Endothelial cell of umbilical vein (primary cell): ENCODE results near the gene AREG. TPM values are rescaled to one million over a fixed set of nuclear protein-coding genes. Genes with fewer than 3 reads are reported as not detected.

Source experiments
- BruUV-seq: library from RNA; stranded (reverse); fragments of 400-500 nt; replicated peaks from 2 replicates; lab custom pipeline; 2021; lab: Mats Ljungman, UMichigan
- CTCF ChIA-PET: fragments of 300-600, 350-600 bp; sonication (Branson Sonifier 250); formaldehyde crosslinking; loops from one replicate; lab custom pipeline; 2021; ENCODE audit warnings: antibody characterized with exemption, inconsistent platforms; lab: Charles Lee
- POLR2A ChIA-PET: fragments of 300-600, 350-600 bp; sonication (Branson Sonifier 250); formaldehyde crosslinking; loops from one replicate; lab custom pipeline; 2021; ENCODE audit warnings: antibody characterized with exemption, inconsistent platforms; lab: Charles Lee
- DNase-seq: peaks from one replicate; pipeline ENCODE4 v3.0.0-alpha.2; 2011; ENCODE audit warnings: low read depth, low spot score
- FAIRE-seq: peaks from 2 replicates; lab custom pipeline; 2011; peaks lifted over from hg19 to GRCh38; lab: Jason Lieb, UNC
- H2AFZ ChIP-seq: 2 replicates; pipeline ENCODE4 v1.6.0; 2012; ENCODE audit warnings: low read depth, low read length, control low read depth, inconsistent platforms
- H3K27ac ChIP-seq: 2 replicates; pipeline ENCODE4 v1.5.1; 2011; ENCODE audit warnings: low read depth, mild to moderate bottlenecking, control low read depth, low read length, moderate library complexity; ENCODE audit not compliant: insufficient read depth
- H3K27me3 ChIP-seq, 2 experiments: 2 replicates each; pipeline versions ENCODE4 v1.6.0 to v1.6.1; 2011; ENCODE audit warnings: low read length in 2 of 2, mixed read lengths in 1 of 2; ENCODE audit not compliant: control insufficient read depth in 2 of 2, insufficient read depth in 2 of 2
- H3K36me3 ChIP-seq, 2 experiments: 2 replicates in 1 of 2; 3 replicates in 1 of 2; pipeline ENCODE4 v1.5.1; 2011; ENCODE audit warnings: low read length in 2 of 2, mild to moderate bottlenecking in 1 of 2, moderate library complexity in 1 of 2; ENCODE audit not compliant: control insufficient read depth in 2 of 2, insufficient read depth in 2 of 2; ENCODE audit errors: extremely low read depth in 1 of 2
- H3K4me1 ChIP-seq: 3 replicates; pipeline ENCODE4 v1.5.1; 2011; ENCODE audit warnings: mild to moderate bottlenecking, low read length; ENCODE audit not compliant: control insufficient read depth, insufficient read depth; ENCODE audit errors: extremely low read depth
- H3K4me2 ChIP-seq: 2 replicates; pipeline ENCODE4 v1.6.1; 2011; ENCODE audit warnings: low read length, control low read depth, mixed read lengths; ENCODE audit not compliant: insufficient read depth
- H3K4me3 ChIP-seq, 3 experiments: fragments of 200-600 bp in 1 of 3; sonication (generic), shearing (Covaris generic) in 1 of 3; replicated peaks in 1 of 3; 2 replicates each; pipeline ENCODE4 v1.5.1; 2011 to 2016; ENCODE audit warnings: control low read depth in 3 of 3, low read length in 3 of 3, mild to moderate bottlenecking in 2 of 3, inconsistent platforms in 1 of 3, low read depth in 1 of 3, moderate library complexity in 1 of 3; ENCODE audit not compliant: insufficient read depth in 1 of 3
- H3K79me2 ChIP-seq: 2 replicates; pipeline ENCODE4 v1.6.0; 2012; ENCODE audit warnings: low read length, inconsistent platforms; ENCODE audit not compliant: control insufficient read depth, insufficient read depth
- H3K9ac ChIP-seq: replicated peaks from 2 replicates; pipeline ENCODE3; 2011; ENCODE audit warnings: low read length, control low read depth; ENCODE audit not compliant: insufficient read depth; ENCODE audit errors: extremely low read depth
- H3K9me1 ChIP-seq: replicated peaks from 3 replicates; pipeline ENCODE4 v1.6.0; 2011; ENCODE audit warnings: mild to moderate bottlenecking, low read length; ENCODE audit not compliant: control insufficient read depth, insufficient read depth; ENCODE audit errors: extremely low read depth
- H3K9me3 ChIP-seq: replicated peaks from 2 replicates; pipeline ENCODE4 v1.5.1; 2012; ENCODE audit warnings: low read length, inconsistent platforms; ENCODE audit not compliant: control insufficient read depth, insufficient read depth
- H4K20me1 ChIP-seq: replicated peaks from 2 replicates; pipeline ENCODE3; 2011; ENCODE audit warnings: mild to moderate bottlenecking, low read length; ENCODE audit not compliant: control insufficient read depth, insufficient read depth; ENCODE audit errors: extremely low read depth
- CTCF ChIP-seq, 2 donors: IDR thresholded peaks; 1 replicate in 1 of 2; 2 replicates in 1 of 2; pipeline ENCODE4 v1.5.1; 2011; ENCODE audit warnings: low read length in 2 of 2, mild to moderate bottlenecking in 2 of 2, moderate library complexity in 2 of 2, control low read depth in 1 of 2, inconsistent platforms in 1 of 2, low read depth in 1 of 2; ENCODE audit not compliant: insufficient read depth in 1 of 2; ENCODE audit errors: extremely low read depth in 1 of 2
- EZH2 ChIP-seq: IDR thresholded peaks from 2 replicates; pipeline ENCODE4 v1.6.1; 2012; ENCODE audit warnings: borderline replicate concordance, low read depth, mild to moderate bottlenecking, moderate library complexity, low read length, inconsistent platforms; ENCODE audit not compliant: severe bottlenecking
- FOS ChIP-seq: IDR thresholded peaks from 2 replicates; pipeline ENCODE4 v1.6.1; 2011; ENCODE audit warnings: mild to moderate bottlenecking, low read length, moderate library complexity, borderline replicate concordance; ENCODE audit not compliant: insufficient read depth
- GATA2 ChIP-seq: IDR thresholded peaks from 2 replicates; pipeline ENCODE4 v1.7.0; 2011; ENCODE audit warnings: low read depth, mild to moderate bottlenecking, moderate library complexity, mixed read lengths, low read length; ENCODE audit not compliant: insufficient read length, insufficient read depth
- JUN ChIP-seq: IDR thresholded peaks from 2 replicates; pipeline ENCODE4 v1.6.1; 2011; ENCODE audit warnings: borderline replicate concordance, low read depth; ENCODE audit not compliant: insufficient read length, insufficient read depth
- MAX ChIP-seq: IDR thresholded peaks from 2 replicates; pipeline ENCODE4 v1.6.1; 2011; ENCODE audit not compliant: insufficient read depth, insufficient read length
- MYC ChIP-seq: IDR thresholded peaks from one replicate; pipeline ENCODE4 v1.6.1; 2011; ENCODE audit warnings: mild to moderate bottlenecking, low read depth, low read length
- POLR2A ChIP-seq: IDR thresholded peaks from 2 replicates; pipeline ENCODE4 v1.6.1; 2012; ENCODE audit warnings: low read depth, mild to moderate bottlenecking, control low read depth, low read length
- POLR2AphosphoS5 ChIP-seq: IDR thresholded peaks from 2 replicates; pipeline ENCODE4 v1.6.1; 2012; ENCODE audit warnings: low read depth, mild to moderate bottlenecking, control low read depth, low read length, moderate library complexity; ENCODE audit not compliant: insufficient read depth
- dilution Hi-C: fragments of 300-500 bp; cut with MboI; formaldehyde crosslinking; loops from one replicate; pipeline ENCODE4 v1.15.0; 2019; ENCODE audit warnings: low sequenced_read_pairs; ENCODE audit not compliant: extremely low pct_ligation_motif_present
- intact Hi-C: fragments of 100-400 bp; cut with micrococcal nuclease; formaldehyde crosslinking; loops from one replicate; pipeline ENCODE4 v1.10.0; 2022
- polyA plus RNA-seq, 4 experiments: library from polyadenylated mRNA; depleted of rRNA in 3 of 4; stranded (reverse) in 3 of 4; unstranded in 1 of 4; fragments of >200 nt; gene quantifications; 2 replicates each; pipeline versions ENCODE4 v1.2.1 to v1.2.3, GENCODE V29; 2011 to 2012; ENCODE audit warnings: missing spikeins in 1 of 4
- total RNA-seq: library from RNA; stranded (reverse); gene quantifications from 2 replicates; pipeline ENCODE4 v1.2.3, GENCODE V29; 2021

The AREG gene
- total and polyA plus RNA-seq, 2 donors (not counting 3 experiments of a cell fraction or from before 2014, with no cell fraction given), result 0.17 to 0.55 TPM

DNA sequence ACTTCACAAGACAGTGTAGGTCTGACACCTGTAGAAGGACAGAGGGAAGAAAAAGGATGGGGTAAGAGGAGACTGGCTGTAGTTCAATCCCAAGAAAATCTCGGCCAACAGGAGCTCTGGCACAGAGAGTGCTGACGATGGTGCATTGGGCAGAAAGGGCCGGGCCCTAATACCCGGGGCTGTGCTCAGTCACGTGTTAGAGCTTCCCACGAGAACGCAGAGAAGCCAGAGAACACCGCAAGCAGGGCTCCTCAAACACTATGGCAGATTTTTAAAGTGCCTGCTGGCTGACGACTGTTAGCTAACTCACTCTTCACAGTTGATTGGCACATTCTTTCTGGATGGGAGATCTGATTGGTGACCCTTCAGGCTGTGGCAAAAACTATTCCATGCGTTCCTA, 44.5 kb upstream of the AREG start:
- TF ChIP-seq MAX, result no peak
- no peak for TF ChIP-seq CTCF (IDR thresholded peaks at IDR 0.05; ENCODE audit: extremely low read depth in 1 of 2, insufficient read depth in 1 of 2, low read depth in 1 of 2, low read length in 2 of 2)
- TF ChIP-seq GATA2, result no peak
- TF ChIP-seq POLR2AphosphoS5, result no peak
- no peak for TF ChIP-seq POLR2A
- no peak for TF ChIP-seq JUN
- TF ChIP-seq EZH2, result no peak
- TF ChIP-seq FOS, result no peak
- TF ChIP-seq MYC, result no peak
- Histone ChIP-seq H3K27ac (no peak overlapping the region), H3K9ac (no peak overlapping the region), H3K36me3 (no peaks in the 10 kb centered on the region), H2AFZ (no peak overlapping the region), H3K4me2 (no peak overlapping the region), H3K27me3 (no peaks in the 10 kb centered on the region), H3K9me3 (no peaks in the 10 kb centered on the region), H3K79me2 (no peaks in the 10 kb centered on the region), H3K9me1 (no peaks in the 10 kb centered on the region), H3K4me3 (no peak overlapping the region), H4K20me1 (no peaks in the 10 kb centered on the region), H3K4me1 (no peaks in the 10 kb centered on the region)
- intact Hi-C loops (no loop called here), dilution Hi-C loops (no loop called here)
- ChIA-PET POLR2A (no interaction called here), CTCF (interaction anchor here (0.6 to 3.5 kb wide), 4 partner anchors 10 to 1128 kb away, joined by 3 to 9 read pairs (median 4); no protein-coding TSS in a partner anchor)
- FAIRE-seq (no peak), DNase-seq (no peak)
- BruUV-seq, result no TSS peak
